SU-DHL-6 (cell line): Measurements from ENCODE around the gene CCR2.

ENCODE experiments used
- EZH2phosphoT487 ChIP-seq: fragments of 200-600 bp; sonication (generic), shearing (Covaris generic); conservative IDR thresholded peaks from 2 replicates; pipeline ENCODE4 v1.6.1; 2018; ENCODE audit warnings: mild to moderate bottlenecking, antibody characterized with exemption, low read length, moderate library complexity, mixed read lengths
- TF ChIP-seq, protein P1 (sequence below): fragments of 200-600 bp; sonication (generic); IDR thresholded peaks from one replicate; pipeline ENCODE4 v1.5.1; 2017; ENCODE audit warnings: antibody characterized with exemption, mild to moderate bottlenecking, low read length, moderate library complexity; ENCODE audit not compliant: insufficient read depth, poor library complexity, severe bottlenecking

- TF ChIP-seq, protein P1, sequence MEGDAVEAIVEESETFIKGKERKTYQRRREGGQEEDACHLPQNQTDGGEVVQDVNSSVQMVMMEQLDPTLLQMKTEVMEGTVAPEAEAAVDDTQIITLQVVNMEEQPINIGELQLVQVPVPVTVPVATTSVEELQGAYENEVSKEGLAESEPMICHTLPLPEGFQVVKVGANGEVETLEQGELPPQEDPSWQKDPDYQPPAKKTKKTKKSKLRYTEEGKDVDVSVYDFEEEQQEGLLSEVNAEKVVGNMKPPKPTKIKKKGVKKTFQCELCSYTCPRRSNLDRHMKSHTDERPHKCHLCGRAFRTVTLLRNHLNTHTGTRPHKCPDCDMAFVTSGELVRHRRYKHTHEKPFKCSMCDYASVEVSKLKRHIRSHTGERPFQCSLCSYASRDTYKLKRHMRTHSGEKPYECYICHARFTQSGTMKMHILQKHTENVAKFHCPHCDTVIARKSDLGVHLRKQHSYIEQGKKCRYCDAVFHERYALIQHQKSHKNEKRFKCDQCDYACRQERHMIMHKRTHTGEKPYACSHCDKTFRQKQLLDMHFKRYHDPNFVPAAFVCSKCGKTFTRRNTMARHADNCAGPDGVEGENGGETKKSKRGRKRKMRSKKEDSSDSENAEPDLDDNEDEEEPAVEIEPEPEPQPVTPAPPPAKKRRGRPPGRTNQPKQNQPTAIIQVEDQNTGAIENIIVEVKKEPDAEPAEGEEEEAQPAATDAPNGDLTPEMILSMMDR = no peak
- no peak for TF ChIP-seq EZH2phosphoT487
Observed at GRCh38 chr3:46401579-46401978, 47.7 kb downstream of the CCR2 start.
